ENCODE results near the gene PER1. TPM values are rescaled to one million over a fixed set of nuclear protein-coding genes. Genes with fewer than 3 reads are reported as not detected.

Gene PER1
- total RNA-seq, 1 donor from 2014 or later = 33.5 TPM

GRCh38 chr17:8123695-8124349 is 28.4 kb downstream of the PER1 start, which contains the start of gene HES7:
Gene HES7, minus strand, starts transcription at chr17:8124106. Its CDS starts 22 bp downstream, at chr17:8124084.
- intact Hi-C loops (cut with micrococcal nuclease) = loop anchor here (5.0 to 10.0 kb wide), 2 partner anchors 282 to 621 kb away; partner anchors contain the start of gene CCDC42

DNA sequence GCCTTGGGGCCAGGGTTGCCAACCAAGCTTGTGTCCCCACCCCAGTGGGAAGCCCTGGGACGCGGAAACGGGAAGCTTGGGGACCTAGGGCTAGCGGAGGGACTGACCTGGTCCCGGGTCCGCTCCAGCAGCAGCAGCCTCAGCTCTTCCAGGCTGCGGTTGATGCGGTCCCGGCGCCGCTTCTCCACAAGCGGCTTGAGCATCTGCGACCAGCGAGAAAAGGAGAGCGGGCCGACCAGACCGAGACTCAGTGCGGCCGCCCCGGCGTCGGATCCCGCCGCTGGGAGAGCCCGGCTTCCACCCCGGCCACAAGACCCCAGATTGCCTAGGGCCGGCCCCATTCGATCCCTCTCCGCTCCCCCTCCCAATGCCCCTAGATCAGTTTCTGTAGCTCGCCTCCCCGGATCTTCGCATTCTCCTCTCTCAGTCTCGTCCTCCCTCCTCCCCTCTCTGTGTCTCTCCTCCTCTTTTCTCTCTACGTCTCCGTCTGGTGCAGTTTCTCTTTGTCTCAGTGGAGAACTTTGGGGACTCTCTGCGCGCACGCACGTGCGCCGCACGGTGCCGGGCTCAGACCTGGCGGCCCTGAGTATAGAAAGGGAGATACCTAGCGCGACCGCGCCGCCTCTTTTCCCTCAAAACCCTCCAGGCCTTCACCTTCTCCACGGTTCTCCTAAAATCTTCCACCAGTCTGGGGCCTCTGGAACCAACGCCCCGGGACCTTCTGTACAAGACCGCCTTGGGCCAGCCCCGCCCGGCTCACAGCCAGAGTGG is 29.1 kb downstream of the PER1 start:
- intact Hi-C loops (cut with micrococcal nuclease) = loop anchor here (5.0 to 10.0 kb wide), 2 partner anchors 281 to 622 kb away; partner anchors contain the start of gene CCDC42

DNA sequence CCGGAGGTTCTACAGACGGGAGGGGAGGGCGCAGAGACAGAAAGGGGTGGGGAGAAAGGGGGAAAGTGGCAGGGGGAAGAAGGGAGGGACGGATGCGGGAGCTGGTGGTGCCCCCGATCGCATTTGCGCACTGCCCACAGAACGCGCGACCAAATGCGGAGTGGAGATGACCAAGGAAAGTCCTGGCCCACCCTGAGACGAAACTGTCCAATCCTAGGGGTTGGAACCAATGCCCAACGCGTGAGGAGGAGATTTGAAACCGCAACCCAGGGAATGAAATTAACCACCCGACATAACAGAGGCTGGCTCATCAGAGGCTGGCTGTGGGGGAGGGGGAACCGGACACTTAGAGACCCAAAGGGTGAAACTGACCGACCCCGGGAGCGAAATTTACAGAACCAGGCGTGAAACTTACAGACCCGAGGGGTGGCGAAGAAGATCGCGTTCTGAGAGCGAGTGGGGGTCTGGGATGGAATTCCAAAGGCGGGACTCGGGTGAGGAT is 29.7 kb downstream of the PER1 start:
- intact Hi-C loops (cut with micrococcal nuclease) = loop anchor here (5.0 to 10.0 kb wide), 2 partner anchors 280 to 622 kb away; partner anchors contain the start of gene CCDC42

GRCh38 chr17:8121681-8122421 is 30.4 kb downstream of the PER1 start:
- intact Hi-C loops (cut with micrococcal nuclease) = loop anchor here (5.0 to 10.0 kb wide), 2 partner anchors 280 to 623 kb away; partner anchors contain the start of gene CCDC42

DNA sequence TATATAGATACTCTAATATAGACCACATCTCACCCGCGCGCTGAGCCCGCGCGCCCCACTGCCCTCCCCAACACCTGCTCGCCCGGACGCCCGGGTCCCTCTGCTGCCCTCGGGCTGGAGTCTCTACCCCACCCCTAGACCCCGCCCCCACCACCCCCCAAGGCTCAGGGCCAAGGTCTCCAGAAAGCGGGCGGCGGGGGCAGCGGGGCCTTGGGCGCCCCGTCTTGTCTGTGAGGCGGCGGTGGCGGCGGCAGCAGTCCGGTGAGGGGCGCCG is 30.9 kb downstream of the PER1 start:
- intact Hi-C loops (cut with micrococcal nuclease) = loop anchor here (5.0 to 10.0 kb wide), 2 partner anchors 279 to 623 kb away; partner anchors contain the start of gene CCDC42

GRCh38 chr17:8120520-8121406 is 31.4 kb downstream of the PER1 start:
- intact Hi-C loops (cut with micrococcal nuclease) = loop anchor here (1.0 to 10.0 kb wide), 4 partner anchors 38 to 624 kb away; partner anchors contain the start of genes CCDC42 and RPL26

GRCh38 chr17:8119581-8120519 is 32.4 kb downstream of the PER1 start:
- intact Hi-C loops (cut with micrococcal nuclease) = loop anchor here (1.0 to 10.0 kb wide), 11 partner anchors 18 to 625 kb away; partner anchors contain the start of genes CCDC42, CNTROB, RPL26 and TRAPPC1

DNA sequence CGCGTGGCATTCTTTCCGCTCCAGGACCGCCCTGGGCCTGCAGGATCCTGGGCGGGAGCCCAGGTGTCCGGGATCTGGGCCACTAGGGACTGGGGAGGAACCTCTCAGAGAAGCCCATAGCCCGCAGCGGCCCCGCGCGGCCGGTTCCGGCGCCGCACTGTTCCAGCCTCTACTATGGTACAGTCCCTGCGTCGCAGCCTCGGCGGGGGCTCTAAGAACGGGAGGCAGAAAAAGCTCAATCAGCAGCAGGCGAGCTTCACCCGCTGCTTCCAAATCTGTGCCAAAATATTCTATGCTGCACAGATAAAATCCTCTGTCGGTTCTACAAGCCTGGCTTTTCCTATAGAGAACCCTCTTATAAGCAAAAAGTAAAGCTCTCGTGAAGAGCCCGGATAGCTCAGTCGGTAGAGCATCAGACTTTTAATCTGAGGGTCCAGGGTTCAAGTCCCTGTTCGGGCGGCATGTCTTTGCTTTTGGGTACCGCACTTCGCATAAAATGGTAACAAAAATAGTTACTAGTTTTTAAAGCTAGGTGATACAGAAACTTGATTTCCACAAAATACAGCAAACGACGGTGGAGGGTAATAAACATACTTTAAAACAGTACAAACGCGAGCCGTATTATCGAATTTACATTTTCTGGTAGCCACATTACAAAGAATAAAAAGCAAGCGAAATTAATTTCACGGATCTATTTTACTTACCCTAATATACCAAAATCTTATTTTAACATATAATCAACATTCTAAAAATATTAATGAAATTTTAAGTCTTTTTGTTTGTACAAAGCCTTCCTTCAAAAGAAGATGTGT is 33.2 kb downstream of the PER1 start:
- intact Hi-C loops (cut with micrococcal nuclease) = loop anchor here (1.0 to 5.0 kb wide), 12 partner anchors 9 to 187 kb away; partner anchors contain the start of genes CNTROB, SLC25A35 and TRAPPC1

- intact Hi-C loops (cut with micrococcal nuclease) = loop anchor here (1.0 to 5.0 kb wide), 7 partner anchors 8 to 186 kb away; partner anchors contain the start of genes CNTROB, SLC25A35 and TRAPPC1
Measured at GRCh38 chr17:8117980-8118768, 34.0 kb downstream of the PER1 start, which contains the start of gene ALOXE3. Gene ALOXE3, minus strand, starts transcription at chr17:8118514. Its CDS starts 524 bp downstream, at chr17:8117990.

DNA sequence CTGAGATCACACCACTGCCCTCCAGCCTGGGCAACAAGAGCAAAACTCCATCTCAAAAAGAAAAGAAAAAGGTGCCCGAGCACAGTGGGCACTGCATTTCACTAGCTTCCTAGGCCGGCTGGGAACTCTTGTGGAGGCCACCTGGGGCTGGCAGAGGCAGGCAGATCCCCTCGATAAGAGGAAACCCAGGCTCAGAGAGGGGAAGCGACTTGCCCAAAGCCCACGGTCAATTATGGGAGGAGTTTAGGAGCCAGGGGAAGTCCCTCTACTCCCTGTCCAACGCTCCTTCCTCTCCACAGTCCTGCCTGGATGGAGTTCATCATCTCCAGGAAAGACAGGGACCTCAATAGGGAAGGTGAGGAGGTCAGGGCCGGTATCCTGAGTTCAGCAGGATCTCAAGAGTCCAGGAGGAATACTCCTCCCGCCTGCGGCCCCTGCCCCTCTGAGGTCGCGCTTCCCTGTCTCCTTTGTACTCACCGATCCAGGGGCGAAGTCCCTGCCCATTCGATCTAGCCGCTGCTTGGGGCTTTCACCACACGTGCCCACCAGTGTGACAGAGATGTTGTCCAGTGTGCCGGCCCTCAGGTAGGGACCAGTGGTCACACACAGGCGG is 34.7 kb downstream of the PER1 start:
- intact Hi-C loops (cut with micrococcal nuclease) = loop anchor here (5.0 kb wide), 1 partner anchor 185 kb away; the partner anchor contains the start of genes CNTROB and TRAPPC1

- intact Hi-C loops (cut with micrococcal nuclease) = loop anchor here (5.0 kb wide), 1 partner anchor 184 kb away; the partner anchor contains the start of genes CNTROB and TRAPPC1
Measured at GRCh38 chr17:8116776-8117175, 35.4 kb downstream of the PER1 start.

DNA sequence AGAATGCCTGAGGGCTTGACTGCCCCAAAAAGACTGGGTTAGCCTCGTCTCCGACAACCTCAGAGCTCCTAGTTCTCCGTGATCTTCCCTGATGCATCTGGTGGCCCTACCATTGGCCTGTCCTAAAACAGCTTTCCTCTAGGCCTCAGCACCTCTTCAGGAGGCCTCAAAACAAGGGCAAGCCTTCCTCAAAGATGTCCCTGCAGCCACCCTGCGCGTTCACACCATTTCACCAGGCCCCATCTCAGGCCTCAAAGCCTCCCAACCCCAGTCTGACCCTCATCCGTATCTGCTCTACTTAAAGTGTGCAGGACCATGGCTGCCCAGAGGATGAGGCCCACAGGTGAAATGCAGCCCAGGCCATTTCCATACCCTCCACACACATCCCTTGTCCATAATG is 41.3 kb downstream of the PER1 start:
- intact Hi-C loops (cut with micrococcal nuclease) = loop anchor here (1.0 kb wide), 4 partner anchors 7 to 51 kb away; partner anchors contain the start of gene ALOXE3

DNA sequence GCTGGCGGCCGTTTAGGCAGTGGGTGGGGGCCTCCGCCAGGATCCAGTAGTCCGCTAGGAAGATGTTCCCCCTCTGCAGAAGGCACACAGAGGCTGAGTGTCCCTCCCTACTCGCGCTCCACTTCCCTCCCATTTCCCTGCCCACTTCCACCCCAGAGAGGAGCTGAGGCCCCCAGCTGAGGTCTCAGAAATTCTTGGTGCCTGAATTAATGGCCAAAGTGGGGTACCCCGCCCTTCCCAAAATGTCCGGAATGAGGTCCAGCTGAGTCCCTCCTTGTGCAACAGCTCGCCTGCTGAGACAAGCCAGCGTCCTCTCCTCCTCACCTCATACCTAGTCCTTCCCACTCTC is 41.8 kb downstream of the PER1 start:
- intact Hi-C loops (cut with micrococcal nuclease) = loop anchor here (1.0 kb wide), 4 partner anchors 8 to 50 kb away; partner anchors contain the start of gene ALOXE3

GRCh38 chr17:8109661-8110455 is 42.3 kb downstream of the PER1 start:
- intact Hi-C loops (cut with micrococcal nuclease) = loop anchor here (1.0 kb wide), 4 partner anchors 8 to 50 kb away; partner anchors contain the start of gene ALOXE3

GRCh38 chr17:8108972-8109660 is 43.1 kb downstream of the PER1 start:
- intact Hi-C loops (cut with micrococcal nuclease) = no loop called here

All from T-helper 1 cell treated with Interleukin-12 subunit alpha and Interleukin-12 subunit beta and Interleukin-4 antibody, amounts not matched to agents 30 ng/mL and 1 ng/mL, for 36 hours (primary cell).